Islet of Langerhans (tissue), 1 donor: ENCODE data around the gene GNA12.
A peak's percentile ranks its signal among the peaks of the same experiment; 100 is the strongest.

Experiments used
- FAIRE-seq: peaks from one replicate; lab custom pipeline; 2011; peaks lifted over from hg19 to GRCh38; lab: Jason Lieb, UNC

Gene GNA12

GRCh38 chr7:2844153-2845033, at the start of gene GNA12:
GNA12 (minus strand) TSS chr7:2844308; CDS start chr7:2844161, 147 bp downstream.
- FAIRE-seq: no peak

GRCh38 chr7:2893411-2893861, 49.3 kb upstream of the GNA12 start:
- no peak for FAIRE-seq

GRCh38 chr7:2892549-2892948, 48.4 kb upstream of the GNA12 start:
- FAIRE-seq: no peak

GRCh38 chr7:2887816-2888215, 43.7 kb upstream of the GNA12 start:
- no peak for FAIRE-seq

GRCh38 chr7:2886900-2887299, 42.8 kb upstream of the GNA12 start:
- FAIRE-seq: peak; percentile 97

GRCh38 chr7:2886391-2886790, 42.3 kb upstream of the GNA12 start:
- no peak for FAIRE-seq

- FAIRE-seq: no peak
Measured at GRCh38 chr7:2884161-2884560, 40.1 kb upstream of the GNA12 start.

- FAIRE-seq: no peak
Measured at GRCh38 chr7:2883101-2883500, 39.0 kb upstream of the GNA12 start.

- no peak for FAIRE-seq
Measured at GRCh38 chr7:2882111-2882510, 38.0 kb upstream of the GNA12 start.

- FAIRE-seq: no peak
Measured at GRCh38 chr7:2880874-2881533, 36.9 kb upstream of the GNA12 start.

- FAIRE-seq: no peak
Measured at GRCh38 chr7:2880051-2880450, 35.9 kb upstream of the GNA12 start.

GRCh38 chr7:2879354-2879753, 35.2 kb upstream of the GNA12 start:
- no peak for FAIRE-seq

- FAIRE-seq: no peak
Measured at GRCh38 chr7:2878306-2878705, 34.2 kb upstream of the GNA12 start.

- FAIRE-seq: no peak
Measured at GRCh38 chr7:2876031-2876731, 32.1 kb upstream of the GNA12 start.

- FAIRE-seq: no peak
Measured at GRCh38 chr7:2873686-2874551, 29.8 kb upstream of the GNA12 start.

GRCh38 chr7:2873146-2873545, 29.0 kb upstream of the GNA12 start:
- FAIRE-seq: no peak

GRCh38 chr7:2872296-2872874, 28.3 kb upstream of the GNA12 start:
- FAIRE-seq: peak; percentile 24

- no peak for FAIRE-seq
Measured at GRCh38 chr7:2870471-2870931, 26.4 kb upstream of the GNA12 start.

GRCh38 chr7:2869981-2870380, 25.9 kb upstream of the GNA12 start:
- FAIRE-seq: no peak

- FAIRE-seq: no peak
Measured at GRCh38 chr7:2866601-2867000, 22.5 kb upstream of the GNA12 start.

GRCh38 chr7:2864999-2865670, 21.0 kb upstream of the GNA12 start:
- FAIRE-seq: peak; percentile 53
